Purkinje cell (primary cell): Measurements from ENCODE around the gene SCFD2. TPM values are rescaled to one million over a fixed set of nuclear protein-coding genes. Genes with fewer than 3 reads are reported as not detected.

Experiments used
- polyA plus RNA-seq: library from polyadenylated mRNA; unstranded; fragments of >200 nt; fragmentation: Nextera tagmentation; gene quantifications from 2 replicates; pipeline ENCODE4 v1.2.1, GENCODE V29; 2014

Gene SCFD2
- polyA plus RNA-seq, result 8.4 and 12.6 TPM in 2 replicates

GRCh38 chr4:53365486-53366300 lies at the start of gene SCFD2:
TSS of gene SCFD2 (minus strand) at chr4:53366061.

GRCh38 chr4:53377319-53378170 lies 11.7 kb upstream of the SCFD2 start, which contains the start of gene FIP1L1:
TSS of gene FIP1L1 (plus strand) at chr4:53377641. CDS start at chr4:53377839, 198 bp downstream.

GRCh38 chr4:52861879-52862616 lies 503.8 kb downstream of the SCFD2 start, which contains the start of gene RASL11B:
TSS of gene RASL11B (plus strand) at chr4:52862317. CDS start at chr4:52862508, 191 bp downstream.

Other genes starting within 250 kb of the SCFD2 start
- 42.0 and 50.0 TPM in 2 replicates for gene FIP1L1, start 11.6 kb upstream of the SCFD2 start, polyA plus RNA-seq
- 11.7 and 15.2 TPM in 2 replicates for gene LNX1, start 225.4 kb upstream of the SCFD2 start, polyA plus RNA-seq